Keratinocyte (primary cell): ENCODE data around the gene NIPAL4. TPM values are rescaled to one million over a fixed set of nuclear protein-coding genes. Genes with fewer than 3 reads are reported as not detected.

ENCODE experiments used
- DNase-seq: peaks from one replicate; pipeline ENCODE4 v3.0.0-alpha.2; 2011; ENCODE audit warnings: low read depth, missing footprints, low spot score
- FAIRE-seq: peaks from 2 replicates; lab custom pipeline; 2011; peaks lifted over from hg19 to GRCh38; lab: Jason Lieb, UNC
- H2AFZ ChIP-seq: 2 replicates; pipeline ENCODE4 v1.6.0; 2012; ENCODE audit warnings: low read length, control low read depth, inconsistent platforms; ENCODE audit not compliant: control insufficient read depth
- H3K27ac ChIP-seq: 2 replicates; pipeline ENCODE4 v1.5.1; 2011; ENCODE audit warnings: low read length; ENCODE audit not compliant: control insufficient read depth, insufficient read depth
- H3K27me3 ChIP-seq: 3 replicates; pipeline ENCODE4 v1.6.0; 2011; ENCODE audit warnings: low read length; ENCODE audit not compliant: control insufficient read depth, insufficient read depth; ENCODE audit errors: extremely low read depth
- H3K36me3 ChIP-seq, 2 experiments: 2 replicates in 1 of 2; 3 replicates in 1 of 2; pipeline ENCODE4 v1.5.1; 2011; ENCODE audit warnings: low read length in 2 of 2, mild to moderate bottlenecking in 1 of 2; ENCODE audit not compliant: control insufficient read depth in 2 of 2, insufficient read depth in 2 of 2; ENCODE audit errors: extremely low read depth in 1 of 2
- H3K4me1 ChIP-seq: 3 replicates; pipeline ENCODE4 v1.5.1; 2011; ENCODE audit warnings: low read length; ENCODE audit not compliant: control insufficient read depth, insufficient read depth; ENCODE audit errors: extremely low read depth
- H3K4me2 ChIP-seq: 3 replicates; pipeline ENCODE4 v1.6.0; 2011; ENCODE audit warnings: low read depth, low read length; ENCODE audit not compliant: control insufficient read depth, insufficient read depth; ENCODE audit errors: extremely low read depth
- H3K4me3 ChIP-seq, 3 experiments: fragments of 200-600 bp in 1 of 3; sonication (generic) in 1 of 3; 2 replicates in 2 of 3; 3 replicates in 1 of 3; pipeline ENCODE4 v1.5.1; 2011 to 2016; ENCODE audit warnings: low read length in 3 of 3, mild to moderate bottlenecking in 3 of 3, control low read depth in 2 of 3, inconsistent platforms in 1 of 3, low read depth in 1 of 3, mixed read lengths in 1 of 3, mixed run types in 1 of 3, moderate library complexity in 1 of 3; ENCODE audit not compliant: control insufficient read depth in 2 of 3, insufficient read depth in 2 of 3; ENCODE audit errors: extremely low read depth in 1 of 3
- H3K79me2 ChIP-seq: 2 replicates; pipeline ENCODE4 v1.6.0; 2012; ENCODE audit warnings: low read length; ENCODE audit not compliant: control insufficient read depth, insufficient read depth
- H3K9ac ChIP-seq: 3 replicates; pipeline ENCODE4 v1.6.0; 2011; ENCODE audit warnings: low read length; ENCODE audit not compliant: control insufficient read depth, insufficient read depth; ENCODE audit errors: extremely low read depth
- H3K9me1 ChIP-seq: 3 replicates; pipeline ENCODE4 v1.6.0; 2011; ENCODE audit warnings: low read length; ENCODE audit not compliant: control insufficient read depth, insufficient read depth; ENCODE audit errors: extremely low read depth
- H3K9me3 ChIP-seq: 2 replicates; pipeline ENCODE4 v1.5.1; 2012; ENCODE audit warnings: low read depth, low read length; ENCODE audit not compliant: control insufficient read depth
- H4K20me1 ChIP-seq: 3 replicates; pipeline ENCODE4 v1.6.0; 2011; ENCODE audit warnings: low read length; ENCODE audit not compliant: control insufficient read depth, insufficient read depth; ENCODE audit errors: extremely low read depth
- CTCF ChIP-seq, 3 experiments: IDR thresholded peaks in 1 of 3; conservative IDR thresholded peaks in 1 of 3; optimal IDR thresholded peaks in 1 of 3; 2 replicates in 2 of 3; 3 replicates in 1 of 3; pipeline versions ENCODE3 to v1.5.1; 2011; ENCODE audit warnings: low read length in 3 of 3, mild to moderate bottlenecking in 3 of 3, moderate library complexity in 2 of 3, control low read depth in 1 of 3, inconsistent platforms in 1 of 3; ENCODE audit not compliant: insufficient read depth in 2 of 3; ENCODE audit errors: extremely low read depth in 1 of 3
- EZH2 ChIP-seq: IDR thresholded peaks from one replicate; pipeline ENCODE4 v1.6.1; 2012; ENCODE audit warnings: inconsistent platforms, mild to moderate bottlenecking, low read length, moderate library complexity
- dilution Hi-C: fragments of 300-500 bp; cut with MboI; formaldehyde crosslinking; loops from one replicate; pipeline ENCODE4 v1.7.0; 2020; ENCODE audit warnings: low sequenced_read_pairs; ENCODE audit not compliant: extremely low pct_ligation_motif_present
- polyA plus RNA-seq, 5 experiments: library from polyadenylated mRNA; depleted of rRNA in 3 of 5; stranded (reverse) in 3 of 5; stranded (forward) in 1 of 5; unstranded in 1 of 5; fragments of >200 nt; gene quantifications; 1 replicate in 1 of 5; 2 replicates in 3 of 5; 3 replicates in 1 of 5; pipeline versions ENCODE4 v1.2.1 to v1.2.3, GENCODE V29; 2011 to 2012; ENCODE audit warnings: missing spikeins in 2 of 5, low read depth in 1 of 5, low replicate concordance in 1 of 5

Gene NIPAL4
- polyA plus RNA-seq, 1 donor (not counting 4 experiments of a cell fraction or from before 2014, with no cell fraction given) = 10.3 TPM

- Histone ChIP-seq H3K4me3 (no peak overlapping the region), H3K4me1 (peaks cover 11% of the 10 kb centered on the region), H3K79me2 (no peaks in the 10 kb centered on the region), H3K9ac (no peak overlapping the region), H3K9me1 (no peaks in the 10 kb centered on the region), H3K27ac (no peak overlapping the region), H3K27me3 (no peaks in the 10 kb centered on the region), H3K36me3 (peaks cover 13 to 59% of the 10 kb centered on the region in 2 experiments), H2AFZ (no peak overlapping the region), H4K20me1 (no peaks in the 10 kb centered on the region), H3K9me3 (no peaks in the 10 kb centered on the region), H3K4me2 (no peak overlapping the region)
- no peak for DNase-seq
- FAIRE-seq = no peak
- TF ChIP-seq CTCF (optimal IDR thresholded peaks at IDR 0.05 in 1 of 3, IDR thresholded peaks at IDR 0.05 in 1 of 3, conservative IDR thresholded peaks at IDR 0.05 in 1 of 3; ENCODE audit: extremely low read depth in 1 of 3, insufficient read depth in 2 of 3, low read length in 3 of 3) (no peak), EZH2 (no peak)
- dilution Hi-C loops = no loop called here
Measured at GRCh38 chr5:157469073-157469472, 9.1 kb downstream of the NIPAL4 start.

GRCh38 chr5:157469687-157470086 is 9.7 kb downstream of the NIPAL4 start:
- Histone ChIP-seq H3K4me1 (peaks cover 7% of the 10 kb centered on the region), H3K9ac (no peak overlapping the region), H3K36me3 (peaks cover 13 to 61% of the 10 kb centered on the region in 2 experiments), H3K27ac (no peak overlapping the region), H2AFZ (no peak overlapping the region), H3K4me2 (no peak overlapping the region), H3K79me2 (no peaks in the 10 kb centered on the region), H3K27me3 (no peaks in the 10 kb centered on the region), H4K20me1 (no peaks in the 10 kb centered on the region), H3K9me3 (no peaks in the 10 kb centered on the region), H3K9me1 (no peaks in the 10 kb centered on the region), H3K4me3 (no peak overlapping the region)
- TF ChIP-seq EZH2 = no peak
- no peak for TF ChIP-seq CTCF (optimal IDR thresholded peaks at IDR 0.05 in 1 of 3, IDR thresholded peaks at IDR 0.05 in 1 of 3, conservative IDR thresholded peaks at IDR 0.05 in 1 of 3; ENCODE audit: extremely low read depth in 1 of 3, insufficient read depth in 2 of 3, low read length in 3 of 3)
- FAIRE-seq = no peak
- dilution Hi-C loops = no loop called here
- no peak for DNase-seq
